Endothelial cell of umbilical vein (primary cell): ENCODE results near the gene GET4. TPM values are rescaled to one million over a fixed set of nuclear protein-coding genes. Genes with fewer than 3 reads are reported as not detected.

ENCODE experiments used
- BruUV-seq: library from RNA; stranded (reverse); fragments of 400-500 nt; replicated peaks from 2 replicates; lab custom pipeline; 2021; lab: Mats Ljungman, UMichigan
- CTCF ChIA-PET: fragments of 300-600, 350-600 bp; sonication (Branson Sonifier 250); formaldehyde crosslinking; loops from one replicate; lab custom pipeline; 2021; ENCODE audit warnings: antibody characterized with exemption, inconsistent platforms; lab: Charles Lee
- POLR2A ChIA-PET: fragments of 300-600, 350-600 bp; sonication (Branson Sonifier 250); formaldehyde crosslinking; loops from one replicate; lab custom pipeline; 2021; ENCODE audit warnings: antibody characterized with exemption, inconsistent platforms; lab: Charles Lee
- DNase-seq: peaks from one replicate; pipeline ENCODE4 v3.0.0-alpha.2; 2011; ENCODE audit warnings: low read depth, low spot score
- FAIRE-seq: peaks from 2 replicates; lab custom pipeline; 2011; peaks lifted over from hg19 to GRCh38; lab: Jason Lieb, UNC
- H2AFZ ChIP-seq: 2 replicates; pipeline ENCODE4 v1.6.0; 2012; ENCODE audit warnings: low read depth, low read length, control low read depth, inconsistent platforms
- H3K27ac ChIP-seq: 2 replicates; pipeline ENCODE4 v1.5.1; 2011; ENCODE audit warnings: low read depth, mild to moderate bottlenecking, control low read depth, low read length, moderate library complexity; ENCODE audit not compliant: insufficient read depth
- H3K27me3 ChIP-seq, 2 experiments: 2 replicates each; pipeline versions ENCODE4 v1.6.0 to v1.6.1; 2011; ENCODE audit warnings: low read length in 2 of 2, mixed read lengths in 1 of 2; ENCODE audit not compliant: control insufficient read depth in 2 of 2, insufficient read depth in 2 of 2
- H3K36me3 ChIP-seq, 2 experiments: 2 replicates in 1 of 2; 3 replicates in 1 of 2; pipeline ENCODE4 v1.5.1; 2011; ENCODE audit warnings: low read length in 2 of 2, mild to moderate bottlenecking in 1 of 2, moderate library complexity in 1 of 2; ENCODE audit not compliant: control insufficient read depth in 2 of 2, insufficient read depth in 2 of 2; ENCODE audit errors: extremely low read depth in 1 of 2
- H3K4me1 ChIP-seq: 3 replicates; pipeline ENCODE4 v1.5.1; 2011; ENCODE audit warnings: mild to moderate bottlenecking, low read length; ENCODE audit not compliant: control insufficient read depth, insufficient read depth; ENCODE audit errors: extremely low read depth
- H3K4me2 ChIP-seq: 2 replicates; pipeline ENCODE4 v1.6.1; 2011; ENCODE audit warnings: low read length, control low read depth, mixed read lengths; ENCODE audit not compliant: insufficient read depth
- H3K4me3 ChIP-seq, 3 experiments: fragments of 200-600 bp in 1 of 3; sonication (generic), shearing (Covaris generic) in 1 of 3; replicated peaks in 1 of 3; 2 replicates each; pipeline ENCODE4 v1.5.1; 2011 to 2016; ENCODE audit warnings: control low read depth in 3 of 3, low read length in 3 of 3, mild to moderate bottlenecking in 2 of 3, inconsistent platforms in 1 of 3, low read depth in 1 of 3, moderate library complexity in 1 of 3; ENCODE audit not compliant: insufficient read depth in 1 of 3
- H3K79me2 ChIP-seq: 2 replicates; pipeline ENCODE4 v1.6.0; 2012; ENCODE audit warnings: low read length, inconsistent platforms; ENCODE audit not compliant: control insufficient read depth, insufficient read depth
- H3K9ac ChIP-seq: replicated peaks from 2 replicates; pipeline ENCODE3; 2011; ENCODE audit warnings: low read length, control low read depth; ENCODE audit not compliant: insufficient read depth; ENCODE audit errors: extremely low read depth
- H3K9me1 ChIP-seq: replicated peaks from 3 replicates; pipeline ENCODE4 v1.6.0; 2011; ENCODE audit warnings: mild to moderate bottlenecking, low read length; ENCODE audit not compliant: control insufficient read depth, insufficient read depth; ENCODE audit errors: extremely low read depth
- H3K9me3 ChIP-seq: replicated peaks from 2 replicates; pipeline ENCODE4 v1.5.1; 2012; ENCODE audit warnings: low read length, inconsistent platforms; ENCODE audit not compliant: control insufficient read depth, insufficient read depth
- H4K20me1 ChIP-seq: replicated peaks from 2 replicates; pipeline ENCODE3; 2011; ENCODE audit warnings: mild to moderate bottlenecking, low read length; ENCODE audit not compliant: control insufficient read depth, insufficient read depth; ENCODE audit errors: extremely low read depth
- EZH2 ChIP-seq: IDR thresholded peaks from 2 replicates; pipeline ENCODE4 v1.6.1; 2012; ENCODE audit warnings: borderline replicate concordance, low read depth, mild to moderate bottlenecking, moderate library complexity, low read length, inconsistent platforms; ENCODE audit not compliant: severe bottlenecking
- FOS ChIP-seq: IDR thresholded peaks from 2 replicates; pipeline ENCODE4 v1.6.1; 2011; ENCODE audit warnings: mild to moderate bottlenecking, low read length, moderate library complexity, borderline replicate concordance; ENCODE audit not compliant: insufficient read depth
- GATA2 ChIP-seq: IDR thresholded peaks from 2 replicates; pipeline ENCODE4 v1.7.0; 2011; ENCODE audit warnings: low read depth, mild to moderate bottlenecking, moderate library complexity, mixed read lengths, low read length; ENCODE audit not compliant: insufficient read length, insufficient read depth
- JUN ChIP-seq: IDR thresholded peaks from 2 replicates; pipeline ENCODE4 v1.6.1; 2011; ENCODE audit warnings: borderline replicate concordance, low read depth; ENCODE audit not compliant: insufficient read length, insufficient read depth
- MYC ChIP-seq: IDR thresholded peaks from one replicate; pipeline ENCODE4 v1.6.1; 2011; ENCODE audit warnings: mild to moderate bottlenecking, low read depth, low read length
- POLR2AphosphoS5 ChIP-seq: IDR thresholded peaks from 2 replicates; pipeline ENCODE4 v1.6.1; 2012; ENCODE audit warnings: low read depth, mild to moderate bottlenecking, control low read depth, low read length, moderate library complexity; ENCODE audit not compliant: insufficient read depth
- dilution Hi-C: fragments of 300-500 bp; cut with MboI; formaldehyde crosslinking; loops from one replicate; pipeline ENCODE4 v1.15.0; 2019; ENCODE audit warnings: low sequenced_read_pairs; ENCODE audit not compliant: extremely low pct_ligation_motif_present
- intact Hi-C: fragments of 100-400 bp; cut with micrococcal nuclease; formaldehyde crosslinking; loops from one replicate; pipeline ENCODE4 v1.10.0; 2022
- polyA plus RNA-seq, 4 experiments: library from polyadenylated mRNA; depleted of rRNA in 3 of 4; stranded (reverse) in 3 of 4; unstranded in 1 of 4; fragments of >200 nt; gene quantifications; 2 replicates each; pipeline versions ENCODE4 v1.2.1 to v1.2.3, GENCODE V29; 2011 to 2012; ENCODE audit warnings: missing spikeins in 1 of 4
- total RNA-seq: library from RNA; stranded (reverse); gene quantifications from 2 replicates; pipeline ENCODE4 v1.2.3, GENCODE V29; 2021
- TF ChIP-seq, protein P1 (sequence below), 2 donors: IDR thresholded peaks; 1 replicate in 1 of 2; 2 replicates in 1 of 2; pipeline ENCODE4 v1.5.1; 2011; ENCODE audit warnings: low read length in 2 of 2, mild to moderate bottlenecking in 2 of 2, moderate library complexity in 2 of 2, control low read depth in 1 of 2, inconsistent platforms in 1 of 2, low read depth in 1 of 2; ENCODE audit not compliant: insufficient read depth in 1 of 2; ENCODE audit errors: extremely low read depth in 1 of 2
- TF ChIP-seq, protein P2 (sequence below): IDR thresholded peaks from 2 replicates; pipeline ENCODE4 v1.6.1; 2011; ENCODE audit not compliant: insufficient read depth, insufficient read length

GET4 gene
- total and polyA plus RNA-seq, 2 donors (not counting 3 experiments of a cell fraction or from before 2014, with no cell fraction given): 48.4 to 58.1 TPM

DNA sequence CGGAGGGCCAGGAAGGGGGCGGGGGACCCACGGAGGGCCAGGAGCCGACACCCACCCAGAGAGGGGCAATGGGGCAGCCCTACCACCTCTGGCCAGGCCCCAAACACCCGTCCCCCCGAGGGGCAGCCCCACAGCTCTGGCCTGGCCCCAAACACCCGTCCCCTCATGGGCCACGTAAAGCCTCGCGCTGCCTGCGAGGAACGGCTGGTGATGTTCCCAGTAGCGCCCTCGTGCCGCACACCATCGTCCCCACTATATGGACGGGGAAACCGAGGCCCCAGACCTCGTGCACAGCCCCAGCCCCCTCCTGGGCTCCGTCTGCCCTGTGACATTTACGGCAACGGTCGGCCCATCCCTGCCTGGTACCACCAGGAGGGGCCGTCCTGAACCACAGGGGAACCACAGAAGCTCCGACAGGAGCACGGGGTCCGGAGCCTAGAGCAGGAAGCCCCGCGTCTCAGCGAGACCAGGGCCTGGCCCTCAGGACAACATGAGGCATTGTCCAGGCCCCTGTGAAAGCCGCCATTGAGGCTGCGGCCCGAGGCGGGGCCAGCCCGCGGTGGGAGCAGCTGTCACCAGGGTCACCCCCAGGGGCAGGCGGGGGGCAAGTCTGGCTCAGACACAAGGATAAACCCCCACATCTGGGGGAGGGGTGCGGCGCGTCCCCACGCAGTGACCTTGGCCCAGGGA lies 35.6 kb downstream of the GET4 start:
- TF ChIP-seq, protein P1, sequence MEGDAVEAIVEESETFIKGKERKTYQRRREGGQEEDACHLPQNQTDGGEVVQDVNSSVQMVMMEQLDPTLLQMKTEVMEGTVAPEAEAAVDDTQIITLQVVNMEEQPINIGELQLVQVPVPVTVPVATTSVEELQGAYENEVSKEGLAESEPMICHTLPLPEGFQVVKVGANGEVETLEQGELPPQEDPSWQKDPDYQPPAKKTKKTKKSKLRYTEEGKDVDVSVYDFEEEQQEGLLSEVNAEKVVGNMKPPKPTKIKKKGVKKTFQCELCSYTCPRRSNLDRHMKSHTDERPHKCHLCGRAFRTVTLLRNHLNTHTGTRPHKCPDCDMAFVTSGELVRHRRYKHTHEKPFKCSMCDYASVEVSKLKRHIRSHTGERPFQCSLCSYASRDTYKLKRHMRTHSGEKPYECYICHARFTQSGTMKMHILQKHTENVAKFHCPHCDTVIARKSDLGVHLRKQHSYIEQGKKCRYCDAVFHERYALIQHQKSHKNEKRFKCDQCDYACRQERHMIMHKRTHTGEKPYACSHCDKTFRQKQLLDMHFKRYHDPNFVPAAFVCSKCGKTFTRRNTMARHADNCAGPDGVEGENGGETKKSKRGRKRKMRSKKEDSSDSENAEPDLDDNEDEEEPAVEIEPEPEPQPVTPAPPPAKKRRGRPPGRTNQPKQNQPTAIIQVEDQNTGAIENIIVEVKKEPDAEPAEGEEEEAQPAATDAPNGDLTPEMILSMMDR (IDR thresholded peaks at IDR 0.05; ENCODE audit: extremely low read depth in 1 of 2, insufficient read depth in 1 of 2, low read depth in 1 of 2, low read length in 2 of 2): no peak
- TF ChIP-seq EZH2 (no peak), JUN (no peak), GATA2 (no peak), MYC (no peak), POLR2AphosphoS5 (no peak), FOS (no peak)
- TF ChIP-seq, protein P2, sequence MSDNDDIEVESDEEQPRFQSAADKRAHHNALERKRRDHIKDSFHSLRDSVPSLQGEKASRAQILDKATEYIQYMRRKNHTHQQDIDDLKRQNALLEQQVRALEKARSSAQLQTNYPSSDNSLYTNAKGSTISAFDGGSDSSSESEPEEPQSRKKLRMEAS: no peak
- Histone ChIP-seq H2AFZ (no peak overlapping the region), H3K27ac (no peak overlapping the region), H3K27me3 (peaks cover 3 to 6% of the 10 kb centered on the region in 2 experiments), H3K4me2 (no peak overlapping the region), H3K4me3 (no peak overlapping the region), H3K9me1 (no peaks in the 10 kb centered on the region), H3K36me3 (no peaks in the 10 kb centered on the region), H4K20me1 (no peaks in the 10 kb centered on the region), H3K4me1 (no peaks in the 10 kb centered on the region), H3K79me2 (no peaks in the 10 kb centered on the region), H3K9me3 (no peaks in the 10 kb centered on the region), H3K9ac (no peak overlapping the region)
- intact Hi-C loops: no loop called here
- dilution Hi-C loops: no loop called here
- FAIRE-seq: no peak
- ChIA-PET CTCF (interaction anchor here (1.4 kb wide), 1 partner anchor 41 kb away, joined by 3 read pairs; no protein-coding TSS in a partner anchor), POLR2A (no interaction called here)
- DNase-seq: no peak
- BruUV-seq: no TSS peak
